HG03097 (cell line): ENCODE data around the gene EFCAB6.

ENCODE experiments used
- ATAC-seq: cut with Tn5 transposase; IDR thresholded peaks from one replicate; pipeline ENCODE4 v1.9.1; 2021; ENCODE audit not compliant: unreplicated experiment, low FRiP score

EFCAB6 gene

GRCh38 chr22:43555561-43556515 is 256.3 kb downstream of the EFCAB6 start:
- no peak for ATAC-seq

- no peak for ATAC-seq
These were observed 257.3 kb downstream of the EFCAB6 start for GRCh38 chr22:43554694-43555365.

GRCh38 chr22:43554259-43554636 is 257.9 kb downstream of the EFCAB6 start:
- ATAC-seq, result no peak

- no peak for ATAC-seq
These were observed 258.4 kb downstream of the EFCAB6 start for GRCh38 chr22:43553451-43554258.

- ATAC-seq, result no peak
These were observed 261.4 kb downstream of the EFCAB6 start for GRCh38 chr22:43550672-43551071.

- ATAC-seq, result no peak
These were observed 262.0 kb downstream of the EFCAB6 start for GRCh38 chr22:43550024-43550620.

GRCh38 chr22:43546186-43546585 is 265.9 kb downstream of the EFCAB6 start:
- ATAC-seq, result no peak

- no peak for ATAC-seq
These were observed 267.8 kb downstream of the EFCAB6 start for GRCh38 chr22:43544289-43544673.

GRCh38 chr22:43543522-43544288 is 268.4 kb downstream of the EFCAB6 start:
- ATAC-seq, result no peak

GRCh38 chr22:43542681-43543521 is 269.2 kb downstream of the EFCAB6 start:
- ATAC-seq, result no peak

GRCh38 chr22:43541462-43542407 is 270.4 kb downstream of the EFCAB6 start:
- ATAC-seq, result no peak

- ATAC-seq, result no peak
These were observed 271.1 kb downstream of the EFCAB6 start for GRCh38 chr22:43541022-43541421.

- no peak for ATAC-seq
These were observed 271.6 kb downstream of the EFCAB6 start for GRCh38 chr22:43540529-43540923.

GRCh38 chr22:43539572-43540528 is 272.3 kb downstream of the EFCAB6 start:
- ATAC-seq, result no peak

GRCh38 chr22:43537019-43537585 is 275.0 kb downstream of the EFCAB6 start:
- no peak for ATAC-seq

GRCh38 chr22:43535741-43536140 is 276.4 kb downstream of the EFCAB6 start:
- no peak for ATAC-seq
